Measurements from ENCODE around the gene POLR1D.

DNA sequence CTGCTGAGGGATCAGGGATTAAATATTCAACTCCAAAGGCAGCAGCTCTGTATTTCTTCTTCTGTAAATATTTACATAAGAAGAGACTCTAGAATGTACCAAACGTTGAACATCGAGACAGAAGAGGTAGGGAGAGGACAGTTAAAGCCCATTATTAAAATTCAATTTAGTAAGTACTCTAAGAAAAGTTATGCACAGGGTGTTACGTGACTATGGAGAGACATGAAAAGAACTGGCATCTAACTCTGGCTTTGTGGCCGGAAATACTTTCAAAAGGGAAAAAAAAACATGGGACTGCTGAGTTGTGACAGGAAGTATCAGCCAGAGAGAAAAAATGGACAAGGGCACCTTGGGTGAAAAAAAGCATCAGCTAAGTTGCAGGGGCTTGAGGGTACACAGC is 38.0 kb upstream of the POLR1D start:
- TF ChIP-seq, protein P1, sequence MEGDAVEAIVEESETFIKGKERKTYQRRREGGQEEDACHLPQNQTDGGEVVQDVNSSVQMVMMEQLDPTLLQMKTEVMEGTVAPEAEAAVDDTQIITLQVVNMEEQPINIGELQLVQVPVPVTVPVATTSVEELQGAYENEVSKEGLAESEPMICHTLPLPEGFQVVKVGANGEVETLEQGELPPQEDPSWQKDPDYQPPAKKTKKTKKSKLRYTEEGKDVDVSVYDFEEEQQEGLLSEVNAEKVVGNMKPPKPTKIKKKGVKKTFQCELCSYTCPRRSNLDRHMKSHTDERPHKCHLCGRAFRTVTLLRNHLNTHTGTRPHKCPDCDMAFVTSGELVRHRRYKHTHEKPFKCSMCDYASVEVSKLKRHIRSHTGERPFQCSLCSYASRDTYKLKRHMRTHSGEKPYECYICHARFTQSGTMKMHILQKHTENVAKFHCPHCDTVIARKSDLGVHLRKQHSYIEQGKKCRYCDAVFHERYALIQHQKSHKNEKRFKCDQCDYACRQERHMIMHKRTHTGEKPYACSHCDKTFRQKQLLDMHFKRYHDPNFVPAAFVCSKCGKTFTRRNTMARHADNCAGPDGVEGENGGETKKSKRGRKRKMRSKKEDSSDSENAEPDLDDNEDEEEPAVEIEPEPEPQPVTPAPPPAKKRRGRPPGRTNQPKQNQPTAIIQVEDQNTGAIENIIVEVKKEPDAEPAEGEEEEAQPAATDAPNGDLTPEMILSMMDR (IDR thresholded peaks at IDR 0.05) = no peak
- no peak for TF ChIP-seq POLR2A (IDR thresholded peaks at IDR 0.05)
